Smooth muscle cell (in vitro differentiated cells): ENCODE data around the gene CASR. TPM values are rescaled to one million over a fixed set of nuclear protein-coding genes. Genes with fewer than 3 reads are reported as not detected.

ENCODE experiments used
- DNase-seq: peaks from one replicate; lab custom pipeline; 2025; ENCODE audit not compliant: unreplicated experiment; lab: John Stamatoyannopoulos, UW
- H2AFZ ChIP-seq: fragments of 200-600 bp; sonication (generic); 2 replicates; pipeline ENCODE4 v1.6.0; 2016; ENCODE audit warnings: antibody characterized with exemption, low read depth, mild to moderate bottlenecking
- H3F3A ChIP-seq: fragments of 200-600 bp; sonication (generic); 2 replicates; pipeline ENCODE4 v1.6.0; 2017; ENCODE audit warnings: antibody characterized with exemption, low read depth
- H3K27ac ChIP-seq: fragments of 200-600 bp; sonication (generic); 2 replicates; pipeline ENCODE4 v1.5.1; 2016; ENCODE audit warnings: low read depth, mild to moderate bottlenecking
- H3K27me3 ChIP-seq: fragments of 200-600 bp; sonication (generic); 2 replicates; pipeline ENCODE4 v1.6.1; 2016; ENCODE audit warnings: low read depth, mild to moderate bottlenecking
- H3K36me3 ChIP-seq: fragments of 200-600 bp; sonication (generic); 2 replicates; pipeline ENCODE4 v1.5.1; 2016; ENCODE audit warnings: low read depth
- H3K4me1 ChIP-seq: fragments of 200-600 bp; sonication (generic); 2 replicates; pipeline ENCODE4 v1.5.1; 2016; ENCODE audit warnings: low read depth
- H3K4me2 ChIP-seq: fragments of 200-600 bp; sonication (generic); 2 replicates; pipeline ENCODE4 v1.6.0; 2016; ENCODE audit warnings: mild to moderate bottlenecking
- H3K4me3 ChIP-seq: fragments of 200-600 bp; sonication (generic); 2 replicates; pipeline ENCODE4 v1.5.1; 2016; ENCODE audit warnings: mild to moderate bottlenecking
- H3K79me2 ChIP-seq: fragments of 200-600 bp; sonication (generic); 2 replicates; pipeline ENCODE4 v1.6.0; 2016; ENCODE audit warnings: low read depth, mild to moderate bottlenecking
- H3K9ac ChIP-seq: fragments of 200-600 bp; sonication (generic); 2 replicates; pipeline ENCODE4 v1.6.0; 2016; ENCODE audit warnings: low read depth
- H3K9me3 ChIP-seq: fragments of 200-600 bp; sonication (generic); replicated peaks from 2 replicates; pipeline ENCODE4 v1.5.1; 2016; ENCODE audit warnings: low read depth
- H4K20me1 ChIP-seq: fragments of 200-600 bp; sonication (generic); 2 replicates; pipeline ENCODE4 v1.6.0; 2016; ENCODE audit warnings: low read depth
- CTCF ChIP-seq: fragments of 200-600 bp; sonication (generic); IDR thresholded peaks from 2 replicates; pipeline ENCODE4 v1.5.1; 2017; ENCODE audit warnings: borderline replicate concordance, mild to moderate bottlenecking, antibody characterized with exemption; ENCODE audit not compliant: insufficient read depth, poor library complexity, severe bottlenecking
- WGBS: methylation state at CpG from one replicate; pipeline ENCODE4 v1.1.7; 2016; ENCODE audit warnings: low lambda C conversion rate; 5-methylcytosine and 5-hydroxymethylcytosine counted together
- polyA plus RNA-seq: library from polyadenylated mRNA; unstranded; fragments of >200 nt; fragmentation: Nextera tagmentation; extraction: Ambion mirVana; gene quantifications from 2 replicates; pipeline ENCODE4 v1.2.1, GENCODE V29; 2016
- total RNA-seq: library from RNA; depleted of rRNA; stranded (reverse); fragments of >200 nt; gene quantifications from 2 replicates; pipeline ENCODE4 v1.2.3, GENCODE V29; 2014

The CASR gene
- total and polyA plus RNA-seq, 2 experiments from 2014 or later, result not detected

DNA sequence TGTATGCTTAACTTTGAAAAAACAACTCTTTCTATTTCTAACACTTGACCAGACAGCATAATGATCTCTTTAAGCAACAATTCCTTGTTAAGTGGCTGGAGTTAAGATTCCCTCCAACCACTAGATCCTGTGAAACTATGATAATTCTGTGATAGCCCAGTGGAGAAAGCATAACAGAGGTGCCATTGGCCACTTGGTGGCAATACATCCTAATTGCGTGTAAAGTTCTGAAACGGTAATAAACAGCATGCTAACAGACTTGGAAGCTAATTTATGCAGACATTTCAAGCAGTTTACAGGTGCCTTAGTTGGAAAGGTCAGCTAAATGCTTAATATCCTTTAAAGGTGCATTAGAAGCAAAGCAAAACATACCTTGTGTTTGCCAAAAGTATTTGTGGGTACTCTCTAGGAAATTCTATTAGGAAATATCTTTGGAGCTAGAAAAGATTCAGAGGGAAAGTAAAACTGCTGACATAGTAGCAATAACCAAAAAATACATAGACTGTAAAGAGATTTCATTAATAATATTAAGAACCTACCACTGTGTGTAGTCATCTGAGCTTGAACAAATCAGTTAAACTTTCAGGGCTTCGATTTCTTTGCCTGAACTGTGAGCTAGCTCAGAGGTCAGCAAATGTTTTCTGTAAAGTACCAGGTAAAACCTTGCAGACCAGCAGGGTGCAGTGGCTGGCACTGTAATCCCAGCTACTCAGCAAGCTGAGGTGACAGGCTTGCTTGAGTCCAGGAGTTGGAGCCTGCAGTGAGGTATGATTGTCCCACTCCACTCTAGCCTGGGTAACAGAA, 122.6 kb downstream of the CASR start:
- no peaks in the 10 kb centered on the region for H3K79me2 ChIP-seq
- no peak overlapping the region for H3K4me3 ChIP-seq
- no peaks in the 10 kb centered on the region for H4K20me1 ChIP-seq
- H3K4me1 ChIP-seq, result no peaks in the 10 kb centered on the region
- no peaks in the 10 kb centered on the region for H3K36me3 ChIP-seq
- no peaks in the 10 kb centered on the region for H3F3A ChIP-seq
- WGBS, result 55% methylated on average over 3 of the region's 3 CpGs
- no peak for DNase-seq
- no peaks in the 10 kb centered on the region for H3K9me3 ChIP-seq
- no peak overlapping the region for H3K27ac ChIP-seq
- no peak overlapping the region for H2AFZ ChIP-seq
- H3K27me3 ChIP-seq, result no peaks in the 10 kb centered on the region
- H3K9ac ChIP-seq, result no peak overlapping the region
- no peak for TF ChIP-seq CTCF
- no peak overlapping the region for H3K4me2 ChIP-seq

DNA sequence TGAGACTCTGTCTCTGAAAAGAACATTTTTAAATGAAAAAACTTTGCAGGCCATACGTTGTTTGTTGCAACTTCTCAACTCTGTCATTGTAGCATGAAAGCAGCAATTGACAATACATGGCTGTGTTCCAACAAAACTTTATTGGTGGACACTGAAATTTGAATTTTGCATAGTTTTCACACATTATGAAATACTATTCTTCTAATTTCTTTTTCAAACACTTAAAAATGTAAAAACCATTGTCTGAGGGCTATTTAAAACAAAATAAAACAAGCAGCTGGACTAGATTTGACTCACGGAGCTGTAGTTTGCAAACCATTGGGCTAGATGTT, 123.1 kb downstream of the CASR start:
- DNase-seq, result no peak
- no peaks in the 10 kb centered on the region for H3K9me3 ChIP-seq
- no peaks in the 10 kb centered on the region for H3F3A ChIP-seq
- TF ChIP-seq CTCF, result no peak
- WGBS, result 72% methylated on average over 2 of the region's 2 CpGs
- no peak overlapping the region for H3K9ac ChIP-seq
- H3K4me1 ChIP-seq, result no peaks in the 10 kb centered on the region
- no peaks in the 10 kb centered on the region for H3K79me2 ChIP-seq
- no peak overlapping the region for H3K27ac ChIP-seq
- no peak overlapping the region for H2AFZ ChIP-seq
- H3K4me2 ChIP-seq, result no peak overlapping the region
- no peaks in the 10 kb centered on the region for H3K36me3 ChIP-seq
- H3K27me3 ChIP-seq, result no peaks in the 10 kb centered on the region
- no peak overlapping the region for H3K4me3 ChIP-seq
- no peaks in the 10 kb centered on the region for H4K20me1 ChIP-seq

GRCh38 chr3:122307094-122307687, 123.7 kb downstream of the CASR start:
- H3K4me2 ChIP-seq, result no peak overlapping the region
- DNase-seq, result no peak
- no peak for TF ChIP-seq CTCF
- no peaks in the 10 kb centered on the region for H3F3A ChIP-seq
- no peak overlapping the region for H3K27ac ChIP-seq
- no peak overlapping the region for H3K4me3 ChIP-seq
- WGBS, result 84% methylated on average over 4 of the region's 4 CpGs
- H3K4me1 ChIP-seq, result no peaks in the 10 kb centered on the region
- no peak overlapping the region for H2AFZ ChIP-seq
- H3K9ac ChIP-seq, result no peak overlapping the region
- no peaks in the 10 kb centered on the region for H3K36me3 ChIP-seq
- no peaks in the 10 kb centered on the region for H3K79me2 ChIP-seq
- H3K27me3 ChIP-seq, result no peaks in the 10 kb centered on the region
- H3K9me3 ChIP-seq, result no peaks in the 10 kb centered on the region
- H4K20me1 ChIP-seq, result no peaks in the 10 kb centered on the region

- Histone ChIP-seq H4K20me1 (no peaks in the 10 kb centered on the region), H3K4me2 (no peak overlapping the region), H2AFZ (no peak overlapping the region), H3K9me3 (no peaks in the 10 kb centered on the region), H3K79me2 (no peaks in the 10 kb centered on the region), H3K4me1 (no peaks in the 10 kb centered on the region), H3K9ac (no peak overlapping the region), H3K27ac (no peak overlapping the region), H3K4me3 (no peak overlapping the region), H3F3A (no peaks in the 10 kb centered on the region), H3K27me3 (no peaks in the 10 kb centered on the region), H3K36me3 (no peaks in the 10 kb centered on the region)
- no peak for DNase-seq
- no peak for TF ChIP-seq CTCF
Observed at GRCh38 chr3:122307976-122308375, 124.5 kb downstream of the CASR start.
